Transverse colon (tissue), 4 donors: ENCODE results near the gene AHI1.

Experiments
- EP300 ChIP-seq: sonication (generic); formaldehyde crosslinking; IDR thresholded peaks from one replicate; pipeline ENCODE4 v1.6.1; 2017; ENCODE audit warnings: antibody characterized with exemption, low read depth
- POLR2A ChIP-seq: fragments of 450-650 bp; IDR thresholded peaks from one replicate; pipeline ENCODE4 v1.6.1; 2016; ENCODE audit warnings: antibody characterized with exemption, mild to moderate bottlenecking, moderate library complexity
- POLR2AphosphoS5 ChIP-seq, 3 donors: sonication (generic); formaldehyde crosslinking; IDR thresholded peaks; one replicate each; pipeline ENCODE4 v1.6.1; 2016; ENCODE audit warnings: antibody characterized with exemption in 3 of 3
- TF ChIP-seq, protein P1 (sequence below), 5 experiments: fragments of 200-600 bp in 3 of 5; fragments of 450-650 bp in 2 of 5; sonication (generic) in 3 of 5; IDR thresholded peaks; 1 replicate in 2 of 5; 2 replicates in 3 of 5; pipeline ENCODE4 v1.5.1; 2016 to 2017; ENCODE audit warnings: antibody characterized with exemption in 5 of 5, inconsistent platforms in 3 of 5, mild to moderate bottlenecking in 2 of 5, moderate library complexity in 1 of 5

DNA sequence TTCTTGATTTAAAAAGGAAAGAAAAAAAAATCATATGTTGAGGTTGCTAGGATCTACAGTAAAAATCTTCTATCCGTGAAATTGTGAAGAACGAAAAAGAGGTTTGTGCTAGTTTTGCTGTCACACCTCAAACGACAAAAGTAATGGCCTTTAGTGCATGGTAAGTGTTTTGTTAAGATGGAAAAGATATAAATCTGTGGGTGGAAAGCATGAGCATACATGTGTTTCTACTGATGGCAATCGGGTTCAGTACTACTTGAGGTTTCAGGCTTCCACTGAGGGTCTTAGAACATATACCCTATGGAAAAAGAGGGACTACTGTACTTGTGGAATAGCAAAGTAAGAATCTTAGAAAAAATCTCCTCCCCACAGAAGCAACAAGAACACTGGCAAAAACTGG, 58.0 kb downstream of the AHI1 start:
- TF ChIP-seq, protein P1, sequence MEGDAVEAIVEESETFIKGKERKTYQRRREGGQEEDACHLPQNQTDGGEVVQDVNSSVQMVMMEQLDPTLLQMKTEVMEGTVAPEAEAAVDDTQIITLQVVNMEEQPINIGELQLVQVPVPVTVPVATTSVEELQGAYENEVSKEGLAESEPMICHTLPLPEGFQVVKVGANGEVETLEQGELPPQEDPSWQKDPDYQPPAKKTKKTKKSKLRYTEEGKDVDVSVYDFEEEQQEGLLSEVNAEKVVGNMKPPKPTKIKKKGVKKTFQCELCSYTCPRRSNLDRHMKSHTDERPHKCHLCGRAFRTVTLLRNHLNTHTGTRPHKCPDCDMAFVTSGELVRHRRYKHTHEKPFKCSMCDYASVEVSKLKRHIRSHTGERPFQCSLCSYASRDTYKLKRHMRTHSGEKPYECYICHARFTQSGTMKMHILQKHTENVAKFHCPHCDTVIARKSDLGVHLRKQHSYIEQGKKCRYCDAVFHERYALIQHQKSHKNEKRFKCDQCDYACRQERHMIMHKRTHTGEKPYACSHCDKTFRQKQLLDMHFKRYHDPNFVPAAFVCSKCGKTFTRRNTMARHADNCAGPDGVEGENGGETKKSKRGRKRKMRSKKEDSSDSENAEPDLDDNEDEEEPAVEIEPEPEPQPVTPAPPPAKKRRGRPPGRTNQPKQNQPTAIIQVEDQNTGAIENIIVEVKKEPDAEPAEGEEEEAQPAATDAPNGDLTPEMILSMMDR (IDR thresholded peaks at IDR 0.05): no peak
- TF ChIP-seq POLR2AphosphoS5 (IDR thresholded peaks at IDR 0.05) (no peak), EP300 (no peak), POLR2A (no peak)
